Suprapubic skin (tissue), 4 donors: ENCODE data around the gene MAP2K1.

Experiments
- EP300 ChIP-seq: sonication (generic); formaldehyde crosslinking; IDR thresholded peaks from one replicate; pipeline ENCODE4 v1.6.1; 2017; ENCODE audit warnings: antibody characterized with exemption
- POLR2A ChIP-seq, 2 donors: fragments of 450-650 bp; IDR thresholded peaks; one replicate each; pipeline ENCODE4 v1.6.1; 2017; ENCODE audit warnings: antibody characterized with exemption in 2 of 2, mild to moderate bottlenecking in 2 of 2, moderate library complexity in 2 of 2
- POLR2AphosphoS5 ChIP-seq, 3 donors: sonication (generic); formaldehyde crosslinking; IDR thresholded peaks; one replicate each; pipeline ENCODE4 v1.6.1; 2017; ENCODE audit warnings: antibody characterized with exemption in 3 of 3
- TF ChIP-seq, protein P1 (sequence below), 2 donors: fragments of 200-600 bp in 1 of 2; fragments of 450-650 bp in 1 of 2; sonication (generic) in 1 of 2; IDR thresholded peaks; one replicate each; pipeline ENCODE4 v1.5.1; 2016 to 2019; ENCODE audit warnings: antibody characterized with exemption in 2 of 2, mild to moderate bottlenecking in 1 of 2, moderate library complexity in 1 of 2

DNA sequence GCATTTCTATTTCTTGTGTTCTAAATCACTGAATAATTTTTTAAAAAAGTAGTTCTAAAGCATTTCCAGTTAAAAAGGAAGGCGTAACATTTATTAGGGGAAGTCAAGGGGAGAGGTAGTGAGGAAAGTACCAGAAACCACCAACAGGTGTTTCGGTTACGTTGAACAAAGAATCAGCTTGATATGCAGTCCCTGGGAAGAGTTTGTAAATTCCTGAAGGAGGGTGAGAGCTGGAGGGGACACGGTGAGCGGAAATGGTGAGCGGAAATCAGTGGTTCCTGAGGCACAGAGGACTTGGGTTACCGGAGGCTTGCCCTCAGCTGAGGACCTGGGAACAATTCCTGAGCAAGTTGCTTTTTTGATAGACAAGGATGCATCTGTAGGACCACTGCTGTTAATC is 17.8 kb downstream of the MAP2K1 start:
- TF ChIP-seq, protein P1, sequence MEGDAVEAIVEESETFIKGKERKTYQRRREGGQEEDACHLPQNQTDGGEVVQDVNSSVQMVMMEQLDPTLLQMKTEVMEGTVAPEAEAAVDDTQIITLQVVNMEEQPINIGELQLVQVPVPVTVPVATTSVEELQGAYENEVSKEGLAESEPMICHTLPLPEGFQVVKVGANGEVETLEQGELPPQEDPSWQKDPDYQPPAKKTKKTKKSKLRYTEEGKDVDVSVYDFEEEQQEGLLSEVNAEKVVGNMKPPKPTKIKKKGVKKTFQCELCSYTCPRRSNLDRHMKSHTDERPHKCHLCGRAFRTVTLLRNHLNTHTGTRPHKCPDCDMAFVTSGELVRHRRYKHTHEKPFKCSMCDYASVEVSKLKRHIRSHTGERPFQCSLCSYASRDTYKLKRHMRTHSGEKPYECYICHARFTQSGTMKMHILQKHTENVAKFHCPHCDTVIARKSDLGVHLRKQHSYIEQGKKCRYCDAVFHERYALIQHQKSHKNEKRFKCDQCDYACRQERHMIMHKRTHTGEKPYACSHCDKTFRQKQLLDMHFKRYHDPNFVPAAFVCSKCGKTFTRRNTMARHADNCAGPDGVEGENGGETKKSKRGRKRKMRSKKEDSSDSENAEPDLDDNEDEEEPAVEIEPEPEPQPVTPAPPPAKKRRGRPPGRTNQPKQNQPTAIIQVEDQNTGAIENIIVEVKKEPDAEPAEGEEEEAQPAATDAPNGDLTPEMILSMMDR (IDR thresholded peaks at IDR 0.05), result no peak
- TF ChIP-seq EP300 (no peak), POLR2A (IDR thresholded peaks at IDR 0.05) (no peak), POLR2AphosphoS5 (IDR thresholded peaks at IDR 0.05) (no peak)
